OCI-LY3 (cell line): Measurements from ENCODE around the gene CMTM3.

Experiments
- EZH2phosphoT487 ChIP-seq: fragments of 200-600 bp; shearing (Covaris generic); IDR thresholded peaks from 2 replicates; pipeline ENCODE4 v1.6.1; 2018; ENCODE audit warnings: antibody characterized with exemption, mixed run types, low read depth
- TF ChIP-seq, protein P1 (sequence below): fragments of 200-600, 300-600 bp; sonication (generic); IDR thresholded peaks from 2 replicates; pipeline ENCODE4 v1.5.1; 2014; ENCODE audit warnings: antibody characterized with exemption, low read length, low read depth

DNA sequence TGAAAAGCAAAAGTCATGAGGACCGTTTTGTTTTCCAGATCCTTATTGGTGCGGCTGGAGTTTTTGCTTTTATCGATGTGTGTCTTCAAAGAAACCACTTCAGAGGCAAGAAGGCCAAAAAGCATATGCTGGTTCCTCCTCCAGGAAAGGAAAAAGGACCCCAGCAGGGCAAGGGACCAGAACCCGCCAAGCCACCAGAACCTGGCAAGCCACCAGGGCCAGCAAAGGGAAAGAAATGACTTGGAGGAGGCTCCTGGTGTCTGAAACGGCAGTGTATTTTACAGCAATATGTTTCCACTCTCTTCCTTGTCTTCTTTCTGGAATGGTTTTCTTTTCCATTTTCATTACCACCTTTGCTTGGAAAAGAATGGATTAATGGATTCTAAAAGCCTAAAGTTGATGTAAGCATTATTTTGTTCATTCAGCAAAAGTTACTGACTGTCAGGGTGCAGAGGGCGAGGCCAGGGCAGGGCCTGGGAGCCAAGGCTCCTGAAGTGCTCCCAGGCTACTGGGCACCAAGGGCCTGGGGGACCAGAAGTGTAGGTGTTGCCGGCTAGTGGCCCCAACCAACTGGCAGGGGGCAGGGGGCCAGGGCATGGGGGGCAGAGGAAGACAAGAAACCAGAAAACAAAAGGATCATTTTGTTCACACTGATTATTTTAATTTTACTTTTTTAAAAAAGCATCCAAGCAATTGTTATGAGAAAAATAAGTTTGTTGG lies 16.5 kb upstream of the CMTM3 start:
- TF ChIP-seq, protein P1, sequence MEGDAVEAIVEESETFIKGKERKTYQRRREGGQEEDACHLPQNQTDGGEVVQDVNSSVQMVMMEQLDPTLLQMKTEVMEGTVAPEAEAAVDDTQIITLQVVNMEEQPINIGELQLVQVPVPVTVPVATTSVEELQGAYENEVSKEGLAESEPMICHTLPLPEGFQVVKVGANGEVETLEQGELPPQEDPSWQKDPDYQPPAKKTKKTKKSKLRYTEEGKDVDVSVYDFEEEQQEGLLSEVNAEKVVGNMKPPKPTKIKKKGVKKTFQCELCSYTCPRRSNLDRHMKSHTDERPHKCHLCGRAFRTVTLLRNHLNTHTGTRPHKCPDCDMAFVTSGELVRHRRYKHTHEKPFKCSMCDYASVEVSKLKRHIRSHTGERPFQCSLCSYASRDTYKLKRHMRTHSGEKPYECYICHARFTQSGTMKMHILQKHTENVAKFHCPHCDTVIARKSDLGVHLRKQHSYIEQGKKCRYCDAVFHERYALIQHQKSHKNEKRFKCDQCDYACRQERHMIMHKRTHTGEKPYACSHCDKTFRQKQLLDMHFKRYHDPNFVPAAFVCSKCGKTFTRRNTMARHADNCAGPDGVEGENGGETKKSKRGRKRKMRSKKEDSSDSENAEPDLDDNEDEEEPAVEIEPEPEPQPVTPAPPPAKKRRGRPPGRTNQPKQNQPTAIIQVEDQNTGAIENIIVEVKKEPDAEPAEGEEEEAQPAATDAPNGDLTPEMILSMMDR = no peak
- TF ChIP-seq EZH2phosphoT487 = no peak
